PC-9 (cell line): Measurements from ENCODE around the gene IL20RA. TPM values are rescaled to one million over a fixed set of nuclear protein-coding genes. Genes with fewer than 3 reads are reported as not detected.

Source experiments
- BruUV-seq: library from RNA; stranded (reverse); fragments of 400-500 nt; replicated peaks from 2 replicates; lab custom pipeline; 2021; lab: Mats Ljungman, UMichigan
- CTCF ChIA-PET: fragments of 300-600 bp; sonication (Branson Sonifier 250); formaldehyde crosslinking; loops from one replicate; lab custom pipeline; 2022; ENCODE audit warnings: antibody characterized with exemption; lab: Charles Lee
- POLR2A ChIA-PET: fragments of 300-600 bp; sonication (Branson Sonifier 250); formaldehyde crosslinking; loops from one replicate; lab custom pipeline; 2022; ENCODE audit warnings: antibody characterized with exemption; ENCODE audit not compliant: unreplicated experiment; lab: Charles Lee
- DNase-seq, 2 experiments: peaks; one replicate each; pipeline versions ENCODE4 v3.0.0 to v3.0.0-alpha.2; 2015 to 2022; ENCODE audit warnings: mixed read lengths in 1 of 2
- H2AFZ ChIP-seq: fragments of 200-600 bp; sonication (generic); 2 replicates; pipeline ENCODE4 v1.8.1; 2017; ENCODE audit warnings: antibody characterized with exemption
- H3F3A ChIP-seq: fragments of 200-600 bp; sonication (generic); 2 replicates; pipeline ENCODE4 v1.8.1; 2017; ENCODE audit warnings: antibody characterized with exemption, mild to moderate bottlenecking, low read depth; ENCODE audit not compliant: insufficient read depth
- H3K27ac ChIP-seq: fragments of 200-600 bp; sonication (generic); 2 replicates; pipeline ENCODE4 v1.6.1; 2016; ENCODE audit warnings: mixed run types
- H3K27me3 ChIP-seq: fragments of 200-600 bp; sonication (generic); 2 replicates; pipeline ENCODE4 v1.6.1; 2016; ENCODE audit warnings: low read depth, mixed run types; ENCODE audit not compliant: insufficient read depth
- H3K36me3 ChIP-seq: fragments of 200-600 bp; sonication (generic); 2 replicates; pipeline ENCODE4 v1.6.1; 2016; ENCODE audit warnings: low read depth, mixed run types
- H3K4me1 ChIP-seq: fragments of 200-600 bp; sonication (generic); replicated peaks from 2 replicates; pipeline ENCODE4 v1.6.1; 2016; ENCODE audit warnings: mixed run types; ENCODE audit not compliant: insufficient read depth
- H3K4me2 ChIP-seq: fragments of 200-600 bp; sonication (generic); 2 replicates; pipeline ENCODE4 v1.6.1; 2017; ENCODE audit warnings: mixed run types
- H3K4me3 ChIP-seq: fragments of 200-600 bp; sonication (generic); 2 replicates; pipeline ENCODE4 v1.6.1; 2016; ENCODE audit warnings: mixed run types
- H3K79me2 ChIP-seq: fragments of 200-600 bp; sonication (generic); 2 replicates; pipeline ENCODE4 v1.6.1; 2017; ENCODE audit warnings: low read depth, mixed run types
- H3K9me2 ChIP-seq: fragments of 200-600 bp; sonication (generic); 2 replicates; pipeline ENCODE4 v1.8.1; 2017; ENCODE audit warnings: mild to moderate bottlenecking; ENCODE audit not compliant: insufficient read depth
- H3K9me3 ChIP-seq: fragments of 200-600 bp; sonication (generic); 2 replicates; pipeline ENCODE4 v1.8.1; 2016; ENCODE audit warnings: low read depth; ENCODE audit not compliant: insufficient read depth
- H4K20me1 ChIP-seq: fragments of 200-600 bp; sonication (generic); 2 replicates; pipeline ENCODE4 v1.8.1; 2017; ENCODE audit not compliant: insufficient read depth
- CTCF ChIP-seq: fragments of 200-600 bp; sonication (generic); conservative IDR thresholded peaks from 2 replicates; pipeline ENCODE4 v1.6.1; 2017; ENCODE audit warnings: mixed run types, antibody characterized with exemption, mild to moderate bottlenecking, moderate library complexity
- EZH2 ChIP-seq: fragments of 200-600 bp; sonication (generic); IDR thresholded peaks from 2 replicates; pipeline ENCODE4 v1.8.0; 2017; ENCODE audit warnings: antibody characterized with exemption, low read depth
- intact Hi-C: fragments of 100-400 bp; cut with micrococcal nuclease; formaldehyde crosslinking; loops from one replicate; pipeline ENCODE4 v1.10.0; 2022; ENCODE audit not compliant: unreplicated experiment
- total RNA-seq: library from RNA; stranded (reverse); gene quantifications from 2 replicates; pipeline ENCODE4 v1.2.3, GENCODE V29; 2021

IL20RA gene
- total RNA-seq, 1 experiment from 2014 or later, result 2.5 TPM

GRCh38 chr6:136991646-136992045 lies 53.1 kb downstream of the IL20RA start:
- Histone ChIP-seq H4K20me1 (no peaks in the 10 kb centered on the region), H3K4me1 (peaks cover 34% of the 10 kb centered on the region), H3K4me3 (no peak overlapping the region), H3K79me2 (no peaks in the 10 kb centered on the region), H3K36me3 (no peaks in the 10 kb centered on the region), H3K9me3 (no peaks in the 10 kb centered on the region; the same call in 1 of the 2 replicates), H3K9me2 (no peaks in the 10 kb centered on the region), H3K27me3 (no peaks in the 10 kb centered on the region), H2AFZ (no peak overlapping the region), H3K4me2 (no peak overlapping the region), H3F3A (peaks cover 18% of the 10 kb centered on the region; the same call in 1 of the 2 replicates), H3K27ac (no peak overlapping the region)
- intact Hi-C loops, result no loop called here
- no peak for TF ChIP-seq CTCF
- TF ChIP-seq EZH2, result no peak
- ChIA-PET POLR2A (no interaction called here), CTCF (no interaction called here)
- DNase-seq, result no peak
- BruUV-seq, result no TSS peak

GRCh38 chr6:136990754-136991153 lies 54.0 kb downstream of the IL20RA start:
- ChIA-PET POLR2A (no interaction called here), CTCF (no interaction called here)
- no peaks in the 10 kb centered on the region for H3K27me3 ChIP-seq
- BruUV-seq, result no TSS peak
- TF ChIP-seq CTCF (no peak), EZH2 (no peak)
- H4K20me1 ChIP-seq, result no peaks in the 10 kb centered on the region
- DNase-seq, result no peak
- H3K27ac ChIP-seq, result no peak overlapping the region
- H3K36me3 ChIP-seq, result no peaks in the 10 kb centered on the region
- intact Hi-C loops, result no loop called here
- no peaks in the 10 kb centered on the region for H3K9me3 ChIP-seq
- peaks cover 31% of the 10 kb centered on the region for H3K4me1 ChIP-seq
- H3K79me2 ChIP-seq, result no peaks in the 10 kb centered on the region
- H3K4me2 ChIP-seq, result peak overlapping the region; percentile 83; the same call in 1 of the 2 replicates
- H3K9me2 ChIP-seq, result no peaks in the 10 kb centered on the region
- H3K4me3 ChIP-seq, result no peak overlapping the region
- peak overlapping the region; percentile 86; the same call in 1 of the 2 replicates for H2AFZ ChIP-seq
- peaks cover 16% of the 10 kb centered on the region; the same call in 1 of the 2 replicates for H3F3A ChIP-seq

DNA sequence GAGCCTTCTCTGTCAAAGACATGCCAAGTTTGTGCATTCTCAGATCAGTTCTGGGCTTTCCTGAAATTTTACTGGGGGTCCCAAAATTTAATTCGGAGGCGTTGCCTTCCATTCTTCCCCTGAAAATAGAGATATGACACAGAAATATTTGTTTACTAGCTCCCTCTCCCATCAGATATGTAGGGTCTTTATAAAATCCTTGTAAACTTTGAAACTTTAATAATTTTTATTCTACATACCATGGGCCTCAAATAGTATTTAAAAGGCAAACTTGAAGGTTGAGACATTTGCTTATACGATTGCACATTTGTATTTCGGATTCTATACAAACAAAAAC lies 54.6 kb downstream of the IL20RA start:
- H3K27me3 ChIP-seq, result no peaks in the 10 kb centered on the region
- no peaks in the 10 kb centered on the region for H4K20me1 ChIP-seq
- ChIA-PET POLR2A (no interaction called here), CTCF (no interaction called here)
- no TSS peak for BruUV-seq
- H3K4me3 ChIP-seq, result peak overlapping the region; percentile 57
- H2AFZ ChIP-seq, result peak overlapping the region; percentile 86
- no peak overlapping the region for H3K27ac ChIP-seq
- no peak for DNase-seq
- H3K36me3 ChIP-seq, result no peaks in the 10 kb centered on the region
- peaks cover 11% of the 10 kb centered on the region; the same call in 1 of the 2 replicates for H3F3A ChIP-seq
- H3K9me3 ChIP-seq, result no peaks in the 10 kb centered on the region
- H3K4me2 ChIP-seq, result peak overlapping the region; percentile 83
- no peaks in the 10 kb centered on the region for H3K79me2 ChIP-seq
- H3K4me1 ChIP-seq, result peaks cover 25% of the 10 kb centered on the region
- intact Hi-C loops, result no loop called here
- TF ChIP-seq CTCF (no peak), EZH2 (no peak)
- no peaks in the 10 kb centered on the region for H3K9me2 ChIP-seq
